ENCODE results near the gene PERCC1.

PERCC1 gene

GRCh38 chr16:1430759-1431496 is at the start of gene PERCC1:
Gene PERCC1 (plus strand): TSS chr16:1431078. CDS start chr16:1432594, 1,516 bp downstream.
- no peak for DNase-seq (ENCODE audit: low read depth in 4 of 4, low spot score in 1 of 4)

DNA sequence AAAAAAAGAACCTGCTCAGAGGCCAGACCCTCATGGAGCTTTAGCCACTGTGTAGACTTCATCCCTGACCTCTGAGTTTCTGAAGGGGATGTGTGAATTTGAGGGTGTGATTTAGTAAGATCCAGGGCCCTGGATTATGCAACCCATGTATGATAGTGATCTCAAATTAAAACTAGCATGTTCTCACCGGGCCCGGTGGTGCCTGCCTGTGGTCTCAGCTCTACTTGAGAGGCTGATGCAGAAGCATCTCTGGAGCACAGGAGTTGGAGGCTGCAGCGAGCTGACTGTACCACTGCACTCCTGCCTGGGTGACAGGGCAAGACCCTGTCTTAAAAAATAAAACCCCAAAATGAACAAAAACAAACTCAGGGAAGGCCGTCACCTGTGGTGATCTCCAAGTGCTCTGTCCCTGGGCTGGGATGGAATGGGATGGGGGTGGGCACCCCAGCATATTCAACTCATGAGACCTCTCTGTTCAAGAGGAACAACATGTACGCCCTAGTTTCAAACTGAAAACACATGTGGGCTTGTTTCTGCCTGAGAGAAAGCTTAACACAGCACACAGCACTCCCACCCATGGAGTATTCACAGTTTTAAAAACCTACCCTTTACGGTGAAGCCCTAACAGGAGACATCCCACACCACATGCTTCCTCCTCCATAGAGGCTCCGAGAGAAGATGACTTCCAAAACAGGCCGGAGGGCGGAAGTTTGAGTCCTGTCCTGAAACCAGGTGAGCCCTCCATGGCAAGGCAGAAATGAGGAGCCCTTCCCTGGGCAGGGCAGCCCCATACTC is 49.1 kb upstream of the PERCC1 start:
- no peak for DNase-seq (ENCODE audit: low read depth in 4 of 4, low spot score in 1 of 4)

DNA sequence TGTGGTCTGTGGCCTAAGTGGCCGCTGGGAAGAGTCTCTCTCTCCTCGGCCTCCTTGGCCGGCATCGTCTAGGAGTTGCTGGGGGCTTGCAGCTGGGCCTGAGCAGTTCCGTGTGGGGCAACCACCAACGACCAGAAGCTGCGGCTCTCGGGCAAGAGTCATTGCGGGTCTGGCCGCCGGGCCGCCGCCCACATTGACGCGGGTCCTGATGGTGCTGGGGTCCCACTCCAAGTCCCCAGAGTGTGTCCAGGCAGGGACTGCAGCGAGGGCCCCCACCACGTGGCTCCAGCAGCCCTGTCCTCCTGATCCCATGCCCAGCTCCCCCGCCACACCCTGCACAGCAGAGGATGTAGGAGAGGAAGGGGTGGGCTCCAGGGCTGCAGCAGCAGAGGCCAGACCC is 47.3 kb upstream of the PERCC1 start:
- no peak for DNase-seq (ENCODE audit: low read depth in 4 of 4, low spot score in 1 of 4)

DNA sequence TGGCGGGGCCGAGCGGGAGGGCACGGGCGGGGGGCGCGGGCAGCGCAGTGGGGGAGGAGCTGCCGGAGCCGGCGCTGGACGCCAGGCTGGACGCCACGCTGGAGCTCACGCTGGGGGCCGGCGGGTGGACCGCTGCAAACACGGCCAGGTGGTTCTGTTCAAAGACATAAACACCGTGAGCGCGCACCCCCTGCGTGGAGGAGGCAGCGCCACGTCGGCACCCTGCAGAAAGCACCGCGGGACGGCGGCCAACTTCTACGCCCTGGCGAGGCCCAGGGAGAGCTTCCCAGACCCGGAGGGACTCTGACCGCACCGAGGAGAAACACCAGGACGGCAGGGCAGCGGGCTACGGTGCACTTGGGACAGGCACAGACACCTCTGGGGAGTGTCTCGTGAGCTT is 45.6 kb upstream of the PERCC1 start:
- DNase-seq (ENCODE audit: low read depth in 4 of 4, low spot score in 1 of 4), result no peak

GRCh38 chr16:1387331-1387730 is 43.5 kb upstream of the PERCC1 start:
- no peak for DNase-seq (ENCODE audit: low read depth in 4 of 4, low spot score in 1 of 4)

- DNase-seq (ENCODE audit: low read depth in 4 of 4, low spot score in 1 of 4), result no peak
Measured at GRCh38 chr16:1389762-1390161, 41.1 kb upstream of the PERCC1 start.

GRCh38 chr16:1390239-1390779 is 40.6 kb upstream of the PERCC1 start:
- no peak for DNase-seq (ENCODE audit: low read depth in 4 of 4, low spot score in 1 of 4)

DNA sequence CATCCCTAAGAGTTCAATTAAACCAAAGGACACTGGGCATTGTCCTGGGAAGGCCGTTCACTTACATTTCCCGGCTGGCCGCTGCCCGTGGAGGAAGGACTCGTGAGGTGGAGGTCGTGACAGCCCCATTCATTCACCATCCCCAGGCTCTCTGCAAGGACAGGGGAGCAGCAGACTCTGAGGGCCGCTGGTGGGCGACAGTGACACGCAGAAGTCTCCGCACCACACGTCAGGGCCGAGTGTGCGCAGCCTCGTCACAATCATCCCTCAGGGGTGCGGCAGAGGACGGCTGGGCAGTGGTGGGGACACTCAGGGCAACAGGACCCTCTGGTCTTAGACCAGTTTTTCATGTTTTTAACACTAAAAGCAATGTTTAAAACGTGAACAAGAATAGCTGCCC is 38.1 kb upstream of the PERCC1 start:
- DNase-seq (ENCODE audit: low read depth in 4 of 4, low spot score in 1 of 4), result no peak

GRCh38 chr16:1393613-1394176 is 37.2 kb upstream of the PERCC1 start:
- DNase-seq (ENCODE audit: low read depth in 4 of 4, low spot score in 1 of 4), result no peak

DNA sequence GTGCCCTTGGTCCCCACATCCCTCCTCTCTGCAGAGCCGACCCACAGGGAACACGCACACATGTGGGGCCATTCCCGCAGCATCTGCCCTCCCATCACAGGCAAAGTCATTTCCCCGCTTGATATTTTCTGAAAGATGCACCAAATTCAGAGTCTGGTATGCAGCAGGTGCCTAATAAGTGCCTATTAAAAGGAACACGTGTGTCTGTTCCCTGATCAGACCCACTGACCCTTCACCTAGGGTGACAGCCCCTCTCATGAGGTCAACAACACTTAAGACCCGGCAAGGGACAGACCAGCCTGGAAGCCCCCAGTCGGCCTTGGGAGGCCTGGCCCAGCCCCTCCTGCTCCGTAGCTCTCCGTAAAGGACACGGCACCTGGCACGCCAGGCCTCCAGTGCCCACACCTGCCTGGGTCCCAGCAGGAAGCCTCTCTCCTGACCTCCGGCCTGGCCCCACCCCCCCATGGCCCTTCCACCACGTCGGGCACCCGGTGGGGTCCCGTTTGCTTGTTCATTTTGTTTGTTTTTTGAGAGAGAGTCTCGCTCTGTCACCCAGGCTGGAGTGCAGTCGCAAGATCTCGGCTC is 36.4 kb upstream of the PERCC1 start:
- DNase-seq (ENCODE audit: low read depth in 4 of 4, low spot score in 1 of 4), result no peak

- DNase-seq (ENCODE audit: low read depth in 4 of 4, low spot score in 1 of 4), result no peak
Measured at GRCh38 chr16:1395444-1396031, 35.3 kb upstream of the PERCC1 start.

- no peak for DNase-seq (ENCODE audit: low read depth in 4 of 4, low spot score in 1 of 4)
Measured at GRCh38 chr16:1397779-1398178, 33.1 kb upstream of the PERCC1 start.

- DNase-seq (ENCODE audit: low read depth in 4 of 4, low spot score in 1 of 4), result no peak
Measured at GRCh38 chr16:1398351-1398750, 32.5 kb upstream of the PERCC1 start.

GRCh38 chr16:1398826-1399581 is 31.9 kb upstream of the PERCC1 start:
- no peak for DNase-seq (ENCODE audit: low read depth in 4 of 4, low spot score in 1 of 4)

DNA sequence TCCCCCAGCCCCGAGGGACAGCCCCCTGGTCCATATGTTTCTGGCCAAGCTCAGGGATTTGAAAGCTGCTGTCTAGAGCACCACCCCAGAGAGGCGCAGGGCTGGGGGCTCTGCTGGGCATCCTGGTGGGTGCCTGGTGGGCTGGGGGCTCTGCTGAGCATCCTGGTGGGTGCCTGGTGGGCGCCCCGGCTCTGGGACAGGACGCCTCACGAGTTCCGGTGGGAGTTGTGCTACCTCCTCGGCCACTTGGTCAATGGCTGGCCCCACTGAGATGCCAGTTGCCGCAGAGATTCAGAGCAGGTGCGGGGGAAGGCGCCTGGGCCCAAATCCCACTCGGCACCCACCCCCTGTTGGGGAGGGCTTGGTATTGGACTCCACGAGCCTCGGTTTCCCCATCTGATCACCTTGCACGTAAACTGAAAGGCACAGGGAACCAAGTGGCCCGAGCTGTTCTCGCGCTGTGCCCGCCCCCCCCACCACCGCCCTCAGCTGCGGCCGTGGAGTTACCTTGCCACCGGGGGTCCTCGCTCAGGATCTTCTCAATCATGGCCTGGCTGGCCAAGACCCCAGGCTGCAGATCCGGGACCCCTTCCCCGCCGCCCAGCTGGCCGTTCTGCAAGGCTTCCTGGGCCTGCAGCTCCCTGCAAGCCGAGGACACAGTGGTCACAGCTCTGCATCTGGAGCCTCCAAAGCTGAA is 29.7 kb upstream of the PERCC1 start:
- no peak for DNase-seq (ENCODE audit: low read depth in 4 of 4, low spot score in 1 of 4)

- no peak for DNase-seq (ENCODE audit: low read depth in 4 of 4, low spot score in 1 of 4)
Measured at GRCh38 chr16:1401758-1402154, 29.1 kb upstream of the PERCC1 start.

GRCh38 chr16:1403036-1403435 is 27.8 kb upstream of the PERCC1 start:
- no peak for DNase-seq (ENCODE audit: low read depth in 4 of 4, low spot score in 1 of 4)

GRCh38 chr16:1403733-1404132 is 27.1 kb upstream of the PERCC1 start:
- DNase-seq (ENCODE audit: low read depth in 4 of 4, low spot score in 1 of 4), result no peak

DNA sequence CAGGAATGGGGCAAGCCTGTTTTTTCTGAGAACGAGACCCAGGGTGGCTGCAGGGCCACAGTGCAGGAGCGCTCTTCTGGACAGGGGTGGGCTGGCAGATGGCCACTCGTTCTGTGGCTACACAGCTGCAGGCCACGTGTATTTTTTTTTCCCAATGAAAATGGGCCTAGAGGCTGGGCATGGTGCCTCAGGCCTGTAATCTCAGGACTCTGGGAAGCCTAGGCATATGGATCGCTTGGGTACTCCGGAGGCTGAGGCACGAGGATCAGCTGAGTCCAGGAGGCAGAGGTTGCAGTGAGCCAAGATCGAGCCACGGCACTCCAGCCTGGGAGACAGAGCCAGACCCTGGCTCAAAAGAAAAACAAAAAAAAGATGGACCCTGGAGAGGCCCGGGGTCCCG is 23.1 kb upstream of the PERCC1 start:
- no peak for DNase-seq (ENCODE audit: low read depth in 4 of 4, low spot score in 1 of 4)
